Liver (tissue), 3 donors: ENCODE results near the gene A1CF.

Experiments used
- CTCF ChIP-seq: fragments of 150-350 bp; IDR thresholded peaks from 2 replicates; pipeline ENCODE4 v1.5.1; 2017; ENCODE audit warnings: improper control_type of control experiment, low read depth, low read length; ENCODE audit not compliant: missing input control
- GABPA ChIP-seq, 2 donors: IDR thresholded peaks in 1 of 2; conservative IDR thresholded peaks in 1 of 2; 2 replicates each; pipeline ENCODE4 v1.6.1; 2016; ENCODE audit warnings: antibody characterized with exemption in 2 of 2, mild to moderate bottlenecking in 1 of 2, moderate library complexity in 1 of 2
- HNF4A ChIP-seq, 2 donors: conservative IDR thresholded peaks; 2 replicates each; pipeline ENCODE4 v1.6.1; 2016; ENCODE audit warnings: antibody characterized with exemption in 2 of 2, mild to moderate bottlenecking in 2 of 2
- JUND ChIP-seq, 2 donors: IDR thresholded peaks; 2 replicates each; pipeline ENCODE4 v1.6.1; 2016; ENCODE audit warnings: antibody characterized with exemption in 2 of 2
- RXRA ChIP-seq, 2 donors: IDR thresholded peaks; 2 replicates each; pipeline ENCODE4 v1.6.1; 2017 to 2018; ENCODE audit warnings: antibody characterized with exemption in 2 of 2, mild to moderate bottlenecking in 1 of 2
- SP1 ChIP-seq: IDR thresholded peaks from 2 replicates; pipeline ENCODE4 v1.6.1; 2018; ENCODE audit warnings: antibody characterized with exemption, mild to moderate bottlenecking
- TAF1 ChIP-seq: conservative IDR thresholded peaks from 2 replicates; pipeline ENCODE4 v1.6.1; 2016; ENCODE audit warnings: antibody characterized with exemption, mild to moderate bottlenecking
- YY1 ChIP-seq: IDR thresholded peaks from 2 replicates; pipeline ENCODE4 v1.6.1; 2016; ENCODE audit warnings: antibody characterized with exemption, mild to moderate bottlenecking
- TF ChIP-seq, protein P1 (sequence below): IDR thresholded peaks from 2 replicates; pipeline ENCODE4 v1.6.1; 2016; ENCODE audit warnings: antibody characterized with exemption
- TF ChIP-seq, protein P2 (sequence below): IDR thresholded peaks from 2 replicates; pipeline ENCODE4 v1.6.1; 2016; ENCODE audit warnings: antibody characterized with exemption, mild to moderate bottlenecking
- TF ChIP-seq, protein P3 (sequence below): IDR thresholded peaks from 2 replicates; pipeline ENCODE4 v1.6.1; 2016; ENCODE audit warnings: antibody characterized with exemption
- TF ChIP-seq, protein P4 (sequence below): IDR thresholded peaks from 2 replicates; pipeline ENCODE4 v1.6.1; 2016; ENCODE audit warnings: antibody characterized with exemption
- donor health status: healthy.
- donor health status: healthy.

- TF ChIP-seq, protein P1, sequence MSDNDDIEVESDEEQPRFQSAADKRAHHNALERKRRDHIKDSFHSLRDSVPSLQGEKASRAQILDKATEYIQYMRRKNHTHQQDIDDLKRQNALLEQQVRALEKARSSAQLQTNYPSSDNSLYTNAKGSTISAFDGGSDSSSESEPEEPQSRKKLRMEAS = no peak
- TF ChIP-seq CTCF (no peak), RXRA (IDR thresholded peaks at IDR 0.05) (no peak), HNF4A (conservative IDR thresholded peaks at IDR 0.05) (no peak), TAF1 (no peak), JUND (IDR thresholded peaks at IDR 0.05) (no peak), YY1 (no peak), GABPA (IDR thresholded peaks at IDR 0.05 in 1 of 2, conservative IDR thresholded peaks at IDR 0.05 in 1 of 2) (no peak), SP1 (no peak)
- TF ChIP-seq, protein P2, sequence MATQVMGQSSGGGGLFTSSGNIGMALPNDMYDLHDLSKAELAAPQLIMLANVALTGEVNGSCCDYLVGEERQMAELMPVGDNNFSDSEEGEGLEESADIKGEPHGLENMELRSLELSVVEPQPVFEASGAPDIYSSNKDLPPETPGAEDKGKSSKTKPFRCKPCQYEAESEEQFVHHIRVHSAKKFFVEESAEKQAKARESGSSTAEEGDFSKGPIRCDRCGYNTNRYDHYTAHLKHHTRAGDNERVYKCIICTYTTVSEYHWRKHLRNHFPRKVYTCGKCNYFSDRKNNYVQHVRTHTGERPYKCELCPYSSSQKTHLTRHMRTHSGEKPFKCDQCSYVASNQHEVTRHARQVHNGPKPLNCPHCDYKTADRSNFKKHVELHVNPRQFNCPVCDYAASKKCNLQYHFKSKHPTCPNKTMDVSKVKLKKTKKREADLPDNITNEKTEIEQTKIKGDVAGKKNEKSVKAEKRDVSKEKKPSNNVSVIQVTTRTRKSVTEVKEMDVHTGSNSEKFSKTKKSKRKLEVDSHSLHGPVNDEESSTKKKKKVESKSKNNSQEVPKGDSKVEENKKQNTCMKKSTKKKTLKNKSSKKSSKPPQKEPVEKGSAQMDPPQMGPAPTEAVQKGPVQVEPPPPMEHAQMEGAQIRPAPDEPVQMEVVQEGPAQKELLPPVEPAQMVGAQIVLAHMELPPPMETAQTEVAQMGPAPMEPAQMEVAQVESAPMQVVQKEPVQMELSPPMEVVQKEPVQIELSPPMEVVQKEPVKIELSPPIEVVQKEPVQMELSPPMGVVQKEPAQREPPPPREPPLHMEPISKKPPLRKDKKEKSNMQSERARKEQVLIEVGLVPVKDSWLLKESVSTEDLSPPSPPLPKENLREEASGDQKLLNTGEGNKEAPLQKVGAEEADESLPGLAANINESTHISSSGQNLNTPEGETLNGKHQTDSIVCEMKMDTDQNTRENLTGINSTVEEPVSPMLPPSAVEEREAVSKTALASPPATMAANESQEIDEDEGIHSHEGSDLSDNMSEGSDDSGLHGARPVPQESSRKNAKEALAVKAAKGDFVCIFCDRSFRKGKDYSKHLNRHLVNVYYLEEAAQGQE = no peak
- TF ChIP-seq, protein P3, sequence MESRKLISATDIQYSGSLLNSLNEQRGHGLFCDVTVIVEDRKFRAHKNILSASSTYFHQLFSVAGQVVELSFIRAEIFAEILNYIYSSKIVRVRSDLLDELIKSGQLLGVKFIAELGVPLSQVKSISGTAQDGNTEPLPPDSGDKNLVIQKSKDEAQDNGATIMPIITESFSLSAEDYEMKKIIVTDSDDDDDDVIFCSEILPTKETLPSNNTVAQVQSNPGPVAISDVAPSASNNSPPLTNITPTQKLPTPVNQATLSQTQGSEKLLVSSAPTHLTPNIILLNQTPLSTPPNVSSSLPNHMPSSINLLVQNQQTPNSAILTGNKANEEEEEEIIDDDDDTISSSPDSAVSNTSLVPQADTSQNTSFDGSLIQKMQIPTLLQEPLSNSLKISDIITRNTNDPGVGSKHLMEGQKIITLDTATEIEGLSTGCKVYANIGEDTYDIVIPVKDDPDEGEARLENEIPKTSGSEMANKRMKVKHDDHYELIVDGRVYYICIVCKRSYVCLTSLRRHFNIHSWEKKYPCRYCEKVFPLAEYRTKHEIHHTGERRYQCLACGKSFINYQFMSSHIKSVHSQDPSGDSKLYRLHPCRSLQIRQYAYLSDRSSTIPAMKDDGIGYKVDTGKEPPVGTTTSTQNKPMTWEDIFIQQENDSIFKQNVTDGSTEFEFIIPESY = no peak
- TF ChIP-seq, protein P4, sequence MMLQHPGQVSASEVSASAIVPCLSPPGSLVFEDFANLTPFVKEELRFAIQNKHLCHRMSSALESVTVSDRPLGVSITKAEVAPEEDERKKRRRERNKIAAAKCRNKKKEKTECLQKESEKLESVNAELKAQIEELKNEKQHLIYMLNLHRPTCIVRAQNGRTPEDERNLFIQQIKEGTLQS = no peak
Measured at GRCh38 chr10:50794490-50794889, 90.9 kb downstream of the A1CF start.
